HEK293T (cell line): ENCODE results near the gene CUTC.

Experiments
- CTCF ChIA-PET: fragments of 350-600 bp; formaldehyde crosslinking; extraction: SDS; loops from one replicate; lab custom pipeline; 2021; ENCODE audit warnings: antibody characterized with exemption, inconsistent platforms; lab: Yijun Ruan, JAX
- POLR2A ChIA-PET: fragments of 350-600 bp; formaldehyde crosslinking; extraction: SDS; loops from one replicate; lab custom pipeline; 2020; ENCODE audit warnings: antibody characterized with exemption, inconsistent platforms; lab: Yijun Ruan, JAX
- DNase-seq: peaks from one replicate; pipeline ENCODE4 v3.0.0; 2012; ENCODE audit warnings: mixed read lengths; ENCODE audit errors: extremely low spot score
- ARNT ChIP-seq: fragments of 450-650 bp; IDR thresholded peaks from 2 replicates; pipeline ENCODE4 v1.6.1; 2017; ENCODE audit warnings: mild to moderate bottlenecking
- BHLHE40 ChIP-seq: fragments of 450-650 bp; IDR thresholded peaks from 2 replicates; pipeline ENCODE4 v1.6.1; 2016; ENCODE audit warnings: mild to moderate bottlenecking, moderate library complexity, borderline replicate concordance
- CTBP1 ChIP-seq: fragments of 450-650 bp; IDR thresholded peaks from 2 replicates; pipeline ENCODE4 v1.6.1; 2016; ENCODE audit warnings: borderline replicate concordance
- ELF4 ChIP-seq: fragments of 450-650 bp; IDR thresholded peaks from 2 replicates; pipeline ENCODE4 v1.6.1; 2017; ENCODE audit warnings: antibody characterized with exemption
- FOXA1 ChIP-seq: fragments of 450-650 bp; IDR thresholded peaks from 2 replicates; pipeline ENCODE4 v1.6.1; 2016; ENCODE audit warnings: mild to moderate bottlenecking
- FOXK2 ChIP-seq: fragments of 450-650 bp; IDR thresholded peaks from 2 replicates; pipeline ENCODE4 v1.6.1; 2016; ENCODE audit warnings: mild to moderate bottlenecking
- FOXM1 ChIP-seq: fragments of 450-650 bp; IDR thresholded peaks from 2 replicates; pipeline ENCODE4 v1.6.1; 2017; ENCODE audit warnings: mild to moderate bottlenecking, borderline replicate concordance
- HDGF ChIP-seq: fragments of 450-650 bp; IDR thresholded peaks from 2 replicates; pipeline ENCODE4 v1.6.1; 2017; ENCODE audit warnings: antibody characterized with exemption, borderline replicate concordance
- L3MBTL2 ChIP-seq: fragments of 450-650 bp; conservative IDR thresholded peaks from 2 replicates; pipeline ENCODE4 v1.6.1; 2016; ENCODE audit warnings: mild to moderate bottlenecking
- LEF1 ChIP-seq: fragments of 450-650 bp; IDR thresholded peaks from 2 replicates; pipeline ENCODE4 v1.6.1; 2017; ENCODE audit warnings: mild to moderate bottlenecking, borderline replicate concordance
- NFRKB ChIP-seq: fragments of 450-650 bp; IDR thresholded peaks from 2 replicates; pipeline ENCODE4 v1.6.1; 2016; ENCODE audit warnings: mild to moderate bottlenecking, moderate library complexity
- PKNOX1 ChIP-seq: fragments of 450-650 bp; IDR thresholded peaks from 2 replicates; pipeline ENCODE4 v1.6.1; 2016
- SP1 ChIP-seq: fragments of 450-650 bp; IDR thresholded peaks from 2 replicates; pipeline ENCODE4 v1.6.1; 2017
- SUZ12 ChIP-seq: fragments of 450-650 bp; IDR thresholded peaks from 2 replicates; pipeline ENCODE4 v1.6.1; 2016; ENCODE audit warnings: mild to moderate bottlenecking
- TARDBP ChIP-seq: fragments of 450-650 bp; IDR thresholded peaks from 2 replicates; pipeline ENCODE4 v1.6.1; 2016
- ZNF384 ChIP-seq: fragments of 450-650 bp; IDR thresholded peaks from 2 replicates; pipeline ENCODE4 v1.6.1; 2016

The CUTC gene

GRCh38 chr10:99765672-99766301, 33.8 kb downstream of the CUTC start:
- CTCF ChIA-PET = no interaction called here
- POLR2A ChIA-PET = no interaction called here
- DNase-seq = no peak
- TF ChIP-seq HDGF = no peak

- DNase-seq = no peak
- TF ChIP-seq L3MBTL2 = no peak
- TF ChIP-seq ELF4 = no peak
- TF ChIP-seq TARDBP = no peak
- no peak for TF ChIP-seq ZNF384
- TF ChIP-seq FOXM1 = no peak
- no peak for TF ChIP-seq SP1
- no peak for TF ChIP-seq BHLHE40
- no peak for TF ChIP-seq FOXA1
- no peak for TF ChIP-seq FOXK2
- no peak for TF ChIP-seq ARNT
- no peak for TF ChIP-seq HDGF
- no peak for TF ChIP-seq CTBP1
- no peak for TF ChIP-seq LEF1
- TF ChIP-seq SUZ12 = no peak
- TF ChIP-seq NFRKB = no peak
- no peak for TF ChIP-seq PKNOX1
- ChIA-PET POLR2A (no interaction called here), CTCF (no interaction called here)
Observed at GRCh38 chr10:99766302-99766681, 34.3 kb downstream of the CUTC start.

GRCh38 chr10:99767901-99768300, 35.9 kb downstream of the CUTC start:
- DNase-seq = no peak
- CTCF ChIA-PET = interaction anchor here (0.9 kb wide), 1 partner anchor 78 kb away, joined by 4 read pairs; no protein-coding TSS in a partner anchor
- POLR2A ChIA-PET = no interaction called here
- TF ChIP-seq SP1 = no peak

- DNase-seq = no peak
- CTCF ChIA-PET = interaction anchor here (0.9 kb wide), 1 partner anchor 77 kb away, joined by 4 read pairs; no protein-coding TSS in a partner anchor
- TF ChIP-seq ARNT (no peak), ZNF384 (no peak), HDGF (no peak), SUZ12 (no peak), PKNOX1 (no peak), TARDBP (no peak), LEF1 (no peak), NFRKB (no peak), FOXA1 (no peak), CTBP1 (no peak), ELF4 (no peak), FOXK2 (no peak)
- POLR2A ChIA-PET = interaction anchor here (1.1 kb wide), 1 partner anchor 36 kb away, joined by 5 read pairs; the partner anchor contains the start of genes COX15 and CUTC
Observed at GRCh38 chr10:99768556-99768955, 36.5 kb downstream of the CUTC start.

GRCh38 chr10:99769706-99770105, 37.7 kb downstream of the CUTC start:
- ChIA-PET CTCF (no interaction called here), POLR2A (interaction anchor here (1.1 kb wide), 1 partner anchor 38 kb away, joined by 5 read pairs; the partner anchor contains the start of genes COX15 and CUTC)
- DNase-seq = no peak
- TF ChIP-seq LEF1 (no peak), BHLHE40 (no peak), NFRKB (no peak), CTBP1 (no peak), ARNT (no peak), FOXM1 (no peak)

GRCh38 chr10:99770408-99771045, 38.5 kb downstream of the CUTC start:
- no peak for TF ChIP-seq L3MBTL2
- TF ChIP-seq SUZ12 = no peak
- TF ChIP-seq HDGF = no peak
- no peak for TF ChIP-seq ELF4
- DNase-seq = no peak
- CTCF ChIA-PET = no interaction called here
- POLR2A ChIA-PET = no interaction called here

- CTCF ChIA-PET = no interaction called here
- DNase-seq = no peak
- POLR2A ChIA-PET = no interaction called here
- TF ChIP-seq NFRKB = no peak
- TF ChIP-seq SP1 = no peak
- no peak for TF ChIP-seq ZNF384
- no peak for TF ChIP-seq FOXK2
- TF ChIP-seq LEF1 = no peak
- TF ChIP-seq HDGF = no peak
- no peak for TF ChIP-seq CTBP1
- TF ChIP-seq L3MBTL2 = no peak
- TF ChIP-seq SUZ12 = no peak
- TF ChIP-seq ARNT = no peak
- no peak for TF ChIP-seq PKNOX1
- no peak for TF ChIP-seq FOXM1
Observed at GRCh38 chr10:99775850-99776249, 43.8 kb downstream of the CUTC start.
